Hepatocyte (in vitro differentiated cells): Measurements from ENCODE around the gene ZFYVE26. TPM values are rescaled to one million over a fixed set of nuclear protein-coding genes. Genes with fewer than 3 reads are reported as not detected.

Source experiments
- DNase-seq: peaks from one replicate; pipeline ENCODE4 v3.0.0-alpha.2; 2016; ENCODE audit warnings: low spot score
- H2AFZ ChIP-seq: fragments of 200-600 bp; sonication (generic); 2 replicates; pipeline ENCODE4 v1.6.0; 2016; ENCODE audit warnings: antibody characterized with exemption, mild to moderate bottlenecking
- H3K27ac ChIP-seq: fragments of 200-600 bp; sonication (generic); 2 replicates; pipeline ENCODE4 v1.5.1; 2016; ENCODE audit warnings: mild to moderate bottlenecking
- H3K27me3 ChIP-seq: fragments of 200-600 bp; sonication (generic); 2 replicates; pipeline ENCODE4 v1.6.1; 2016
- H3K36me3 ChIP-seq: fragments of 200-600 bp; sonication (generic); replicated peaks from 2 replicates; pipeline ENCODE4 v1.5.1; 2016; ENCODE audit warnings: low read depth; ENCODE audit not compliant: insufficient read depth
- H3K4me1 ChIP-seq: fragments of 200-600 bp; sonication (generic); 2 replicates; pipeline ENCODE4 v1.5.1; 2016; ENCODE audit warnings: mild to moderate bottlenecking, moderate library complexity; ENCODE audit not compliant: insufficient read depth
- H3K4me2 ChIP-seq: fragments of 200-600 bp; sonication (generic); 2 replicates; pipeline ENCODE4 v1.6.0; 2016
- H3K4me3 ChIP-seq: fragments of 200-600 bp; sonication (generic); 2 replicates; pipeline ENCODE4 v1.5.1; 2016; ENCODE audit warnings: mild to moderate bottlenecking
- H3K79me2 ChIP-seq: fragments of 200-600 bp; sonication (generic); 2 replicates; pipeline ENCODE4 v1.6.0; 2017; ENCODE audit warnings: mild to moderate bottlenecking
- H3K9me2 ChIP-seq: fragments of 200-600 bp; sonication (generic); replicated peaks from 2 replicates; pipeline ENCODE4 v1.6.0; 2017; ENCODE audit warnings: mild to moderate bottlenecking; ENCODE audit not compliant: insufficient read depth
- H3K9me3 ChIP-seq: fragments of 200-600 bp; sonication (generic); 2 replicates; pipeline ENCODE4 v1.5.1; 2016; ENCODE audit warnings: low read depth, mild to moderate bottlenecking
- H4K20me1 ChIP-seq: fragments of 200-600 bp; sonication (generic); 2 replicates; pipeline ENCODE4 v1.6.0; 2016; ENCODE audit warnings: mild to moderate bottlenecking; ENCODE audit not compliant: insufficient read depth, poor library complexity, severe bottlenecking
- CTCF ChIP-seq: fragments of 200-600 bp; sonication (generic); IDR thresholded peaks from 2 replicates; pipeline ENCODE4 v1.5.1; 2016; ENCODE audit warnings: antibody characterized with exemption, mild to moderate bottlenecking; ENCODE audit not compliant: poor library complexity
- EZH2 ChIP-seq: fragments of 200-600 bp; sonication (generic); IDR thresholded peaks from 2 replicates; pipeline ENCODE4 v1.6.1; 2016; ENCODE audit warnings: antibody characterized with exemption, mild to moderate bottlenecking, borderline replicate concordance
- EZH2phosphoT487 ChIP-seq: fragments of 200-600 bp; sonication (generic); IDR thresholded peaks from one replicate; pipeline ENCODE4 v1.6.1; 2018; ENCODE audit warnings: antibody characterized with exemption, mild to moderate bottlenecking, low read depth, moderate library complexity; ENCODE audit not compliant: unreplicated experiment, severe bottlenecking
- WGBS: methylation state at CpG from one replicate; pipeline ENCODE4 v1.1.6; 2016; ENCODE audit warnings: low lambda C conversion rate; ENCODE audit errors: missing lambda C conversion rate; 5-methylcytosine and 5-hydroxymethylcytosine counted together
- polyA plus RNA-seq: library from polyadenylated mRNA; unstranded; fragments of >200 nt; fragmentation: Nextera tagmentation; extraction: Ambion mirVana; gene quantifications from 2 replicates; pipeline ENCODE4 v1.2.1, GENCODE V29; 2016
- total RNA-seq: library from RNA; depleted of rRNA; stranded (reverse); fragments of >200 nt; gene quantifications from 2 replicates; pipeline ENCODE4 v1.2.3, GENCODE V29; 2014

The ZFYVE26 gene
- total and polyA plus RNA-seq, 2 experiments from 2014 or later: 5.5 to 32.3 TPM

GRCh38 chr14:67846029-67846610, 29.7 kb upstream of the ZFYVE26 start:
- H2AFZ ChIP-seq: no peak overlapping the region
- 99% methylated on average over 17 of the region's 17 CpGs for WGBS
- H3K9me2 ChIP-seq: no peaks in the 10 kb centered on the region
- H3K27me3 ChIP-seq: no peaks in the 10 kb centered on the region
- no peak overlapping the region for H3K27ac ChIP-seq
- no peaks in the 10 kb centered on the region for H3K4me1 ChIP-seq
- H3K9me3 ChIP-seq: no peaks in the 10 kb centered on the region
- H4K20me1 ChIP-seq: no peaks in the 10 kb centered on the region
- H3K79me2 ChIP-seq: no peaks in the 10 kb centered on the region
- H3K36me3 ChIP-seq: no peaks in the 10 kb centered on the region
- no peak overlapping the region for H3K4me3 ChIP-seq
- H3K4me2 ChIP-seq: no peak overlapping the region
- TF ChIP-seq EZH2phosphoT487 (no peak), EZH2 (no peak), CTCF (no peak)
- DNase-seq: no peak

- WGBS: 42% methylated on average over 2 of the region's 2 CpGs
- peak; percentile 85 for DNase-seq
Observed at GRCh38 chr14:67837011-67837624, 20.7 kb upstream of the ZFYVE26 start.

GRCh38 chr14:67835596-67835995, 19.2 kb upstream of the ZFYVE26 start:
- Histone ChIP-seq H3K79me2 (no peaks in the 10 kb centered on the region), H4K20me1 (no peaks in the 10 kb centered on the region), H3K4me1 (no peaks in the 10 kb centered on the region), H3K27ac (no peak overlapping the region), H3K4me3 (no peak overlapping the region), H3K36me3 (no peaks in the 10 kb centered on the region), H3K27me3 (no peaks in the 10 kb centered on the region), H3K9me3 (no peaks in the 10 kb centered on the region), H3K9me2 (no peaks in the 10 kb centered on the region), H3K4me2 (no peak overlapping the region), H2AFZ (no peak overlapping the region)
- no peak for DNase-seq
- TF ChIP-seq EZH2phosphoT487 (no peak), CTCF (no peak), EZH2 (no peak)

More at GRCh38 chr14:67837011-67837624, 20.7 kb upstream of the ZFYVE26 start:
- Histone ChIP-seq H3K9me3 (no peaks in the 10 kb centered on the region), H3K4me2 (no peak overlapping the region), H3K27ac (no peak overlapping the region), H2AFZ (no peak overlapping the region), H3K79me2 (no peaks in the 10 kb centered on the region), H3K9me2 (no peaks in the 10 kb centered on the region), H4K20me1 (no peaks in the 10 kb centered on the region), H3K36me3 (no peaks in the 10 kb centered on the region), H3K4me3 (no peak overlapping the region), H3K27me3 (no peaks in the 10 kb centered on the region), H3K4me1 (no peaks in the 10 kb centered on the region)
- no peak for TF ChIP-seq EZH2phosphoT487
- peak; percentile 88 for TF ChIP-seq CTCF
- no peak for TF ChIP-seq EZH2
